ENCODE data around the gene PCK1.
"Not testable (repeated sequence)": the region's sequence is repeated elsewhere in the genome, so short reads cannot be mapped to it uniquely, and the experiment has no call there.

PCK1 gene

DNA sequence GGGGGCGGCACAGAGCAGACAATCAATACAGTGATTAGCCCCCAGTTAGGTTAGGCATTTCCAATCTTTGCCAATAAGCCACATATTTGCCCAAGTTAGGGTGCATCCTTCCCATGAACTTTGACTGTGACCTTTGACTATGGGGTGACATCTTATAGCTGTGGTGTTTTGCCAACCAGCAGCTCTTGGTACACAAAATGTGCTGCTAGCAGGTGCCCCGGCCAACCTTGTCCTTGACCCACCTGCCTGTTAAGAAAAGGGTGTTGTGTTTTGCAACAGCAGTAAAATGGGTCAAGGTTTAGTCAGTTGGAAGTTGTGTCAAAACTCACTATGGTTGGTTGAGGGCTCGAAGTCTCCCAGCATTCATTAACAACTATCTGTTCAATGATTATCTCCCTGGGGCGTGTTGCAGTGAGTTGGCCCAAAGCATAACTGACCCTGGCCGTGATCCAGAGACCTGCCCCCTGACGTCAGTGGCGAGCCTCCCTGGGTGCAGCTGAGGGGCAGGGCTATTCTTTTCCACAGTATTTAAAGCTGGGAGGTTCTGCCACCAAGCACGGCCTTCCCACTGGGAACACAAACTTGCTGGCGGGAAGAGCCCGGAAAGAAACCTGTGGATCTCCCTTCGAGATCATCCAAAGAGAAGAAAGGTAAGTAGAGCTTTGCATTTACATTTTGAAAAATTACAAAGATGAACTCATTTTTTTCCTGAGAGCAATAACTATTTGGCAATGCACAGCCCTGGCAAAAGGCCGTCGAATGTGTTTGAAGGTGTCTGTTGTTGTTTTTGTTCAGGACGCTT, at the start of gene PCK1:
Gene PCK1 (plus strand): TSS at position 557 of the 802 bp plus-strand sequence. CDS start 302 bp downstream, outside the sequence.
- TF ChIP-seq, protein P1, sequence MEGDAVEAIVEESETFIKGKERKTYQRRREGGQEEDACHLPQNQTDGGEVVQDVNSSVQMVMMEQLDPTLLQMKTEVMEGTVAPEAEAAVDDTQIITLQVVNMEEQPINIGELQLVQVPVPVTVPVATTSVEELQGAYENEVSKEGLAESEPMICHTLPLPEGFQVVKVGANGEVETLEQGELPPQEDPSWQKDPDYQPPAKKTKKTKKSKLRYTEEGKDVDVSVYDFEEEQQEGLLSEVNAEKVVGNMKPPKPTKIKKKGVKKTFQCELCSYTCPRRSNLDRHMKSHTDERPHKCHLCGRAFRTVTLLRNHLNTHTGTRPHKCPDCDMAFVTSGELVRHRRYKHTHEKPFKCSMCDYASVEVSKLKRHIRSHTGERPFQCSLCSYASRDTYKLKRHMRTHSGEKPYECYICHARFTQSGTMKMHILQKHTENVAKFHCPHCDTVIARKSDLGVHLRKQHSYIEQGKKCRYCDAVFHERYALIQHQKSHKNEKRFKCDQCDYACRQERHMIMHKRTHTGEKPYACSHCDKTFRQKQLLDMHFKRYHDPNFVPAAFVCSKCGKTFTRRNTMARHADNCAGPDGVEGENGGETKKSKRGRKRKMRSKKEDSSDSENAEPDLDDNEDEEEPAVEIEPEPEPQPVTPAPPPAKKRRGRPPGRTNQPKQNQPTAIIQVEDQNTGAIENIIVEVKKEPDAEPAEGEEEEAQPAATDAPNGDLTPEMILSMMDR (IDR thresholded peaks at IDR 0.05; ENCODE audit: low read depth, low read length, missing control alignments) = no peak
- DNase-seq (ENCODE audit: extremely low read depth, low read depth) = no peak
- no peak within 1 kb of the TSS for H3K4me3 ChIP-seq (replicated peaks; ENCODE audit: low read depth, low read length)

DNA sequence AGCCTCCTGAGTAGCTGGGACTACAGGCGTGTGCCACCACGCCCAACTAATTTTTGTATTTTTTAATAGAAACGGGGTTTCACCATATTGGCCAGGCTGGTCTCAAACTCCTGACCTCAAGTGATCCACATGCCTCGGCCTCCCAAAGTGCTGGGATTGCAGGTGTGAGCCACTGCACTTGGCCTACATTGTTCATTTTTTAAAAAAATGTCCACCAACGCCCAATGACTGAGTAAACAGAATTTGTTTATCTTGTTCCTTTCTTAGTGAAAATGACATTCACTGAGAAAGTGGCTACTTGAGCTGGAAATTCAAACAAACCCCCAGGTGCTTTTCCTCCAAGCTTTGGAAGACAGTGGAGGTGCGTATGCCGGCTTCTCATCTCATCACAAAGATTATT, 49.2 kb upstream of the PCK1 start:
- not testable (repeated sequence) for H3K4me3 ChIP-seq (replicated peaks; ENCODE audit: low read depth, low read length); DNase-seq (ENCODE audit: extremely low read depth, low read depth)

DNA sequence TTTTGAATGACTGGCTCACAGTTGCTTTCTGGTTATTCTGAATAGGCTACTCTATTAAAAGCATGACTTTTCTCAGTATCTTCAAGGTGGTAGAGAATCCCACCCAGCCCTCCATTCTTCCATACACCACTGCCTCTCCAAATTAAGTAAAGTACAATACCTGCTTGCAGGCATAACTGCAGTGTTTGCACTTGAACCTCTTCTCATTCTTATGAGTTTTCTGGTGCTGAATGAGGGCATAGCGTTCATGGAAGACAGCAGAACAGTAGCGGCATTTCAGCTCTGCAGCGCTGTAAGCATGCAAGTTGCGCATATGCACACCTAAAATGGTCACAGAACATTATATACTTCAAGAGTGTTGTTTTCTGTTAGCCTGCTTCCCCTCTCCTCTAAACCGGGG, 48.5 kb upstream of the PCK1 start:
- no peak for DNase-seq (ENCODE audit: extremely low read depth, low read depth)
- TF ChIP-seq, protein P1 (IDR thresholded peaks at IDR 0.05; ENCODE audit: low read depth, low read length, missing control alignments) = no peak
- H3K4me3 ChIP-seq (replicated peaks; ENCODE audit: low read depth, low read length) = no peak overlapping the region

DNA sequence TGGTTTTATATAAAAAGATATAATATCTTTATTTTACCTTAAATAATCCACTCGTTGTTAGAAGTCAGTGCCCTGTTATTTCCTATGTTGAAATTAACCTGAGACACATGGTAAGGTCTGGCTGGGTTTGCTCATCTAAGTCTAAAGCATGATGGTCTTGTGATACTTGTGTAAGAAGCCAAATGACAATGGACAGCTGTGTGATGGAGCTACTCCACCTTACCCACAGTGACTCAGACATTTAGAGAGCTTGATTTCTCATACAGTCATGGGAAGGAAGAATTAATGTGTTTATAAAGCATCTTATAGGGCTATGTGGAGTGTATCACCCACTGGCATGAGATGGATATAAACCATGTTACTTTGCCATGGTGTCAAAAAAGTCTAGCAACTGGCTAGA, 47.7 kb upstream of the PCK1 start:
- TF ChIP-seq, protein P1 (IDR thresholded peaks at IDR 0.05; ENCODE audit: low read depth, low read length, missing control alignments) = no peak
- DNase-seq (ENCODE audit: extremely low read depth, low read depth) = no peak
- H3K4me3 ChIP-seq (replicated peaks; ENCODE audit: low read depth, low read length) = no peak overlapping the region

DNA sequence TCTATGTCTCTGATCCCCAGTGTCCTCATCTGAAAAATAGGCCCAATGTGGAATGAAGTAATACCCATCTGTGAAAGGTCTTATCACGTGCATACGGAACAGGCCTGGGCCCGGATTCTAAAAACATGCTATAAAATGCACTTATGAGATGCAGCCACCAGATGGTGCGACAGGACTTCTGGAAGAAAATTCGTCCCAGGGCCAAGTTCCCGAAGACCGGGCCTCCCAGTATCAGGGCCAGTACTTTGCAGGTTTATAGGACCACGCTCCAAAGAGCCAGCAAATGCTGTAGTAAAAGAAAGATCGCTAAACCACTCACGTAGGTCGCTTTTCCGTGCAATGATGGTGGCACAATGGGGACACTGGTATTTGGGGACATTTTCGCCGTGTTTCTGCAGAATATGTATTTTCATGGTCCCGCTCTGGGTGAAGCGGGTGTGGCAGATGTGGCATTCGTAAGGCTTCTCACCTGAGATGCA, 46.6 kb upstream of the PCK1 start:
- H3K4me3 ChIP-seq (replicated peaks; ENCODE audit: low read depth, low read length) = no peak overlapping the region
- DNase-seq (ENCODE audit: extremely low read depth, low read depth) = peak; percentile 38
- TF ChIP-seq, protein P1 (IDR thresholded peaks at IDR 0.05; ENCODE audit: low read depth, low read length, missing control alignments) = peak; percentile 70

DNA sequence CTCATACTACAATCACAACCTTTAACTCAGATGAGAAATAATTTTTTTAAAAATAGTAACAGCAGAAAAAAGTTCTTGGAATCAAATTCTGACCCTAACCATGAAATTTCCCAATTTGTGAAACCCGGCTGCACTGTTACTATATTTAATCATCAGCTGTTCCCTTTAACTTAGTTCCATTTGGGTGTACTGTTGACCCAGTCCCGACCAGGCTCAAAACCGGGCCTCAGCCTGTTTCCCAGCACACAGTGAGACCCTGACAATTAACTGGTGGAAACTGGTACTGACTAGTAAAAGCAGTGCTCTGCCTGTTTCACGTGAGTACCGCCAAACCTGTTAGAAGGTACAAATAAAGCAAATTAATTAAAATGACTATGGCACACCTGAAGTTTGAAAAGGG, 43.0 kb upstream of the PCK1 start:
- TF ChIP-seq, protein P1 (IDR thresholded peaks at IDR 0.05; ENCODE audit: low read depth, low read length, missing control alignments) = no peak
- DNase-seq (ENCODE audit: extremely low read depth, low read depth) = no peak
- no peak overlapping the region for H3K4me3 ChIP-seq (replicated peaks; ENCODE audit: low read depth, low read length)

DNA sequence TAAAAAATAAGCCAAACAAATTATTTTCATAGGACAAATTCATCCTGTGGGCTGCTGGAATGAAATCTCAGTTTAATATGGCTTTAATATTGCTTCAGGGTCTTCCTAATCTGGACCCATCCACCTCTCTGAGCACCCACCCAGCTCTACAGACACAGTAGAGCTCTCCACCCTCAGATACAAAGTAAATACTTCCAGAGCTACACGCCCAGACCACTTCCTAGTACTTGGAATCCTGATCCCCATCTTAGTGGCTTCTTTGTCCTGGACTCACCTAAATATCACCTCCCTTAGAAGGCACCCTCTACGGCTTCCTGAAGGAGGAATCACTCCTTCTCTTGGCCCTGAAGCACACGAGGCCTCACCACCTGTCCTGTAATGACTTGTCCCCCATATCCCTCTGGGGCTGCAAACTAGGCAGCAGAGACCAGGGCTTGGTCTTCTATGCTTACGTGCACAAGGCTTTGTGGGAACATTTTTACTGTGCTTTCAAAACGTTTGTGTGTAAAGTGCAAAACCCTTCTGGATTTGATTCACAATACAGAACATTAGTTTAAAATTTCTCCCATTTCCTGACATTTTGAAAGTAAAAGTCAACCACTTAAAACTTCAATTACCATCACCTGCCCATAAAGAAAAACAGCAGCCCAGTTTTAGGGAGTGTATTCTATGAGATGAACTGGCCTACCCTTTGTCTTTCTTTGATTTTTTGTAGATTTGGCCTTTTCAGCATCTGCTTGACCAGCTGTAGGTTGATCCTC, 38.4 kb upstream of the PCK1 start:
- no peak for DNase-seq (ENCODE audit: extremely low read depth, low read depth)
- TF ChIP-seq, protein P1 (IDR thresholded peaks at IDR 0.05; ENCODE audit: low read depth, low read length, missing control alignments) = no peak
- H3K4me3 ChIP-seq (replicated peaks; ENCODE audit: low read depth, low read length) = no peak overlapping the region

Measured in HFF-Myc (cell line).